ENCODE data around the gene TINAGL1. TPM values are rescaled to one million over a fixed set of nuclear protein-coding genes. Genes with fewer than 3 reads are reported as not detected.

Gene TINAGL1
- total RNA-seq, 1 experiment from 2014 or later: 2.5 TPM

DNA sequence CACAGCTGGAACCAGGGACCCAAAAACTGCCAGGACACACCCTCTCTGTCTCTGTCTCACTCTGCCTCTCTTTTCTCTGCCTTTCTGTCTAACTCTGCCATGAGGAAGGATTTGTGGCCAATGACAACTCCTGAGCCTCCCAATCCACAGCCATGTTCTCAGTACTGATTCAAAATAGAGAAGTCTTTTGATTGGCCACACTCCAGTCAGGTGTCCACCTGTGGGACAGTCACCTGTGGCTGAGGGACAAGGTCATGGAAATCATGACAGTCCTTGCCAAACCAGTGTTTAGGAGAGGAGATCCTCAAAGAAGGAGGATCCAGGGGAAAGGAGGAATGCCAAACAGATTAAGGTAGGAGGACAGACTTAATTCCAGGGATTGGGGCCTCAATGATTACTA, 15.8 kb downstream of the TINAGL1 start:
- no peaks in the 10 kb centered on the region for H3K27me3 ChIP-seq (ENCODE audit: insufficient read depth, low read length)
- H3K23ac ChIP-seq (ENCODE audit: insufficient read length, low read depth, low read length): no peak overlapping the region

More for the DNA sequence above, 15.8 kb downstream of the TINAGL1 start:
- no peak overlapping the region for H4K8ac ChIP-seq (replicated peaks; ENCODE audit: insufficient read length, low read depth, low read length)
- H3K4ac ChIP-seq (ENCODE audit: low read depth, low read length): no peak overlapping the region
- H3K9me3 ChIP-seq (ENCODE audit: control insufficient read depth, low read depth, low read length): no peaks in the 10 kb centered on the region
- Mint-ChIP-seq H3K36me3 (ENCODE audit: insufficient read depth in 1 of 3, low read depth in 3 of 3) (no peaks in the 10 kb centered on the region; a peak in 1 of 7 replicates), H3K27me3 (ENCODE audit: low read depth) (peaks cover 34% of the 10 kb centered on the region), H3K4me1 (peaks cover 20 to 21% of the 10 kb centered on the region in 2 experiments), H3K4me3 (no peak overlapping the region), H3K9me3 (no peaks in the 10 kb centered on the region), H3K27ac (no peak overlapping the region)
- no peak overlapping the region for H3K9ac ChIP-seq (ENCODE audit: extremely low read depth, insufficient read length, low read length)
- no peak for DNase-seq
- H3K79me1 ChIP-seq (ENCODE audit: insufficient read depth, low read depth, low read length, poor library complexity, severe bottlenecking): no peaks in the 10 kb centered on the region
- H3K27ac ChIP-seq (ENCODE audit: insufficient read length, low read depth, low read length): no peak overlapping the region
- no peak overlapping the region for H3T11ph ChIP-seq (ENCODE audit: low read length)
- H2AK5ac ChIP-seq (ENCODE audit: insufficient read length, low read length): no peak overlapping the region
- TF ChIP-seq, protein P1, sequence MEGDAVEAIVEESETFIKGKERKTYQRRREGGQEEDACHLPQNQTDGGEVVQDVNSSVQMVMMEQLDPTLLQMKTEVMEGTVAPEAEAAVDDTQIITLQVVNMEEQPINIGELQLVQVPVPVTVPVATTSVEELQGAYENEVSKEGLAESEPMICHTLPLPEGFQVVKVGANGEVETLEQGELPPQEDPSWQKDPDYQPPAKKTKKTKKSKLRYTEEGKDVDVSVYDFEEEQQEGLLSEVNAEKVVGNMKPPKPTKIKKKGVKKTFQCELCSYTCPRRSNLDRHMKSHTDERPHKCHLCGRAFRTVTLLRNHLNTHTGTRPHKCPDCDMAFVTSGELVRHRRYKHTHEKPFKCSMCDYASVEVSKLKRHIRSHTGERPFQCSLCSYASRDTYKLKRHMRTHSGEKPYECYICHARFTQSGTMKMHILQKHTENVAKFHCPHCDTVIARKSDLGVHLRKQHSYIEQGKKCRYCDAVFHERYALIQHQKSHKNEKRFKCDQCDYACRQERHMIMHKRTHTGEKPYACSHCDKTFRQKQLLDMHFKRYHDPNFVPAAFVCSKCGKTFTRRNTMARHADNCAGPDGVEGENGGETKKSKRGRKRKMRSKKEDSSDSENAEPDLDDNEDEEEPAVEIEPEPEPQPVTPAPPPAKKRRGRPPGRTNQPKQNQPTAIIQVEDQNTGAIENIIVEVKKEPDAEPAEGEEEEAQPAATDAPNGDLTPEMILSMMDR (conservative IDR thresholded peaks at IDR 0.05): no peak
- no peak overlapping the region for H3K18ac ChIP-seq (ENCODE audit: insufficient read length, low read depth, low read length)
- no peak overlapping the region for H2BK12ac ChIP-seq (ENCODE audit: insufficient read length, low read depth, low read length)
- H3K4me1 ChIP-seq (ENCODE audit: insufficient read depth, low read length): no peaks in the 10 kb centered on the region
- no peaks in the 10 kb centered on the region for H3K79me2 ChIP-seq (ENCODE audit: insufficient read depth, low read length)
- H4K20me1 ChIP-seq (ENCODE audit: control insufficient read depth, insufficient read depth, insufficient read length): no peaks in the 10 kb centered on the region
- H2BK20ac ChIP-seq (ENCODE audit: low read depth, low read length, poor library complexity, severe bottlenecking): no peak overlapping the region
- H2BK5ac ChIP-seq (ENCODE audit: insufficient read length, low read length): no peak overlapping the region
- no peak overlapping the region for H3K14ac ChIP-seq (ENCODE audit: insufficient read depth, low read length)
- no peak overlapping the region for H4K5ac ChIP-seq (ENCODE audit: insufficient read length, low read depth, low read length)
- no peak overlapping the region for H3K4me2 ChIP-seq (ENCODE audit: insufficient read depth, insufficient read length, low read length)
- no peak overlapping the region for H2AFZ ChIP-seq (ENCODE audit: low read length)
- H2BK120ac ChIP-seq (ENCODE audit: low read depth, low read length, poor library complexity, severe bottlenecking): no peak overlapping the region
- H3K56ac ChIP-seq (ENCODE audit: insufficient read length, low read depth, low read length): no peak overlapping the region
- no peak overlapping the region for H2BK15ac ChIP-seq (ENCODE audit: low read depth, low read length)
- no peak overlapping the region for H4K91ac ChIP-seq (ENCODE audit: insufficient read length, low read depth, low read length)
- no peaks in the 10 kb centered on the region for H3K23me2 ChIP-seq (ENCODE audit: insufficient read length, low read depth, low read length, poor library complexity, severe bottlenecking)

Data from H9 (cell line).